CD14-positive monocyte (primary cell): ENCODE measurements around the gene MRPL51. TPM values are rescaled to one million over a fixed set of nuclear protein-coding genes. Genes with fewer than 3 reads are reported as not detected.

Experiments
- DNase-seq, 3 donors: peaks; one replicate each; pipeline ENCODE4 v3.0.0-alpha.2; 2011 to 2022
- H2AFZ ChIP-seq: 2 replicates; pipeline ENCODE4 v1.6.0; 2012; ENCODE audit warnings: mild to moderate bottlenecking, low read depth, low read length, inconsistent platforms; ENCODE audit not compliant: insufficient read depth, poor library complexity, severe bottlenecking
- H3K27ac ChIP-seq, 2 donors: 1 replicate in 1 of 2; 2 replicates in 1 of 2; pipeline ENCODE4 v1.5.1; 2012 to 2013; ENCODE audit warnings: low read length in 2 of 2, control low read depth in 1 of 2, inconsistent platforms in 1 of 2, low read depth in 1 of 2, mild to moderate bottlenecking in 1 of 2
- H3K27me3 ChIP-seq, 2 donors: one replicate each; pipeline versions ENCODE4 v1.6.0 to v1.6.1; 2011 to 2013; ENCODE audit warnings: low read length in 2 of 2; ENCODE audit not compliant: control insufficient read depth in 2 of 2, insufficient read depth in 2 of 2
- H3K36me3 ChIP-seq, 2 donors: replicated peaks in 1 of 2; 1 replicate in 1 of 2; 2 replicates in 1 of 2; pipeline versions ENCODE4 v1.5.1 to v1.6.1; 2012 to 2013; ENCODE audit warnings: low read length in 2 of 2, control low read depth in 1 of 2, inconsistent platforms in 1 of 2, mild to moderate bottlenecking in 1 of 2; ENCODE audit not compliant: insufficient read depth in 2 of 2, control insufficient read depth in 1 of 2
- H3K4me1 ChIP-seq, 2 donors: 1 replicate in 1 of 2; 2 replicates in 1 of 2; pipeline versions ENCODE4 v1.5.1 to v1.6.1; 2012 to 2013; ENCODE audit warnings: low read length in 2 of 2, control low read depth in 1 of 2, inconsistent platforms in 1 of 2, mild to moderate bottlenecking in 1 of 2, moderate library complexity in 1 of 2; ENCODE audit not compliant: insufficient read depth in 2 of 2, control insufficient read depth in 1 of 2
- H3K4me2 ChIP-seq: replicated peaks from 2 replicates; pipeline ENCODE3; 2012; ENCODE audit warnings: low read length, moderate library complexity, mild to moderate bottlenecking; ENCODE audit not compliant: poor library complexity, severe bottlenecking; ENCODE audit errors: extremely low read depth
- H3K4me3 ChIP-seq, 3 experiments: fragments of 200-600 bp in 1 of 3; sonication (generic) in 1 of 3; replicated peaks in 1 of 3; 1 replicate in 2 of 3; 2 replicates in 1 of 3; pipeline ENCODE4 v1.5.1; 2011 to 2013; ENCODE audit warnings: low read length in 3 of 3, mild to moderate bottlenecking in 3 of 3, control low read depth in 2 of 3, low read depth in 2 of 3, inconsistent platforms in 1 of 3, moderate library complexity in 1 of 3
- H3K79me2 ChIP-seq: 2 replicates; pipeline ENCODE4 v1.6.0; 2012; ENCODE audit warnings: mild to moderate bottlenecking, control low read depth, inconsistent platforms, low read length, moderate library complexity; ENCODE audit not compliant: insufficient read depth
- H3K9ac ChIP-seq: 2 replicates; pipeline ENCODE4 v1.6.0; 2017; ENCODE audit warnings: low read length, mild to moderate bottlenecking; ENCODE audit not compliant: insufficient read depth, poor library complexity, severe bottlenecking
- H3K9me3 ChIP-seq, 2 donors: replicated peaks in 1 of 2; 1 replicate in 1 of 2; 2 replicates in 1 of 2; pipeline versions ENCODE4 v1.5.1 to v1.6.1; 2012 to 2013; ENCODE audit warnings: low read length in 2 of 2, control low read depth in 1 of 2; ENCODE audit not compliant: control insufficient read depth in 1 of 2, insufficient read depth in 1 of 2
- H4K20me1 ChIP-seq: 2 replicates; pipeline ENCODE4 v1.6.0; 2012; ENCODE audit warnings: mild to moderate bottlenecking, low read length, control low read depth, moderate library complexity; ENCODE audit not compliant: insufficient read depth
- H3K27ac Mint-ChIP-seq, 7 donors: one replicate each; pipeline ENCODE4 v1.8.0; 2020; ENCODE audit warnings: mild to moderate bottlenecking in 7 of 7, mixed read lengths in 7 of 7, moderate library complexity in 6 of 7, inconsistent platforms in 2 of 7
- H3K27me3 Mint-ChIP-seq, 3 donors: one replicate each; pipeline ENCODE4 v1.8.0; 2021 to 2022; ENCODE audit warnings: low read depth in 3 of 3, mild to moderate bottlenecking in 3 of 3, mixed read lengths in 3 of 3, moderate library complexity in 3 of 3, inconsistent platforms in 1 of 3
- H3K36me3 Mint-ChIP-seq, 2 donors: one replicate each; pipeline ENCODE4 v1.8.0; 2020; ENCODE audit warnings: mixed read lengths in 2 of 2, inconsistent platforms in 1 of 2, mild to moderate bottlenecking in 1 of 2
- H3K4me1 Mint-ChIP-seq: one replicate; pipeline ENCODE4 v1.8.0; 2020; ENCODE audit warnings: mild to moderate bottlenecking, mixed read lengths
- H3K4me3 Mint-ChIP-seq, 2 donors: one replicate each; pipeline ENCODE4 v1.8.0; 2020; ENCODE audit warnings: mild to moderate bottlenecking in 2 of 2, mixed read lengths in 2 of 2, moderate library complexity in 1 of 2
- H3K9me3 Mint-ChIP-seq, 7 donors: one replicate each; pipeline ENCODE4 v1.8.0; 2020 to 2022; ENCODE audit warnings: mixed read lengths in 7 of 7, mild to moderate bottlenecking in 6 of 7, moderate library complexity in 6 of 7, inconsistent platforms in 2 of 7
- WGBS: methylation state at CpG from one replicate; pipeline ENCODE4 v1.1.5; 2013; ENCODE audit warnings: missing lambda C conversion rate; ENCODE audit not compliant: insufficient coverage; 5-methylcytosine and 5-hydroxymethylcytosine counted together
- intact Hi-C, 2 donors: fragments of 100-400 bp; cut with micrococcal nuclease; formaldehyde crosslinking; loops; one replicate each; pipeline versions ENCODE4 v1.15.0 to v1.15.1; 2023
- polyA plus RNA-seq, 3 donors: library from polyadenylated mRNA; depleted of rRNA in 1 of 3; unstranded in 2 of 3; stranded (reverse) in 1 of 3; fragments of 300-500 nt in 2 of 3; fragments of >200 nt in 1 of 3; fragmentation: Illumina TruSeq in 2 of 3; gene quantifications; 1 replicate in 2 of 3; 2 replicates in 1 of 3; pipeline ENCODE4 v1.2.3, GENCODE V29; 2012 to 2021
- TF ChIP-seq, protein P1 (sequence below): fragments of 200-600 bp; IDR thresholded peaks from one replicate; pipeline ENCODE4 v1.8.0; 2022; ENCODE audit warnings: antibody characterized with exemption, mild to moderate bottlenecking

MRPL51 gene
- polyA plus RNA-seq, 3 donors, result 22.0 to 238 (median 189) TPM

DNA sequence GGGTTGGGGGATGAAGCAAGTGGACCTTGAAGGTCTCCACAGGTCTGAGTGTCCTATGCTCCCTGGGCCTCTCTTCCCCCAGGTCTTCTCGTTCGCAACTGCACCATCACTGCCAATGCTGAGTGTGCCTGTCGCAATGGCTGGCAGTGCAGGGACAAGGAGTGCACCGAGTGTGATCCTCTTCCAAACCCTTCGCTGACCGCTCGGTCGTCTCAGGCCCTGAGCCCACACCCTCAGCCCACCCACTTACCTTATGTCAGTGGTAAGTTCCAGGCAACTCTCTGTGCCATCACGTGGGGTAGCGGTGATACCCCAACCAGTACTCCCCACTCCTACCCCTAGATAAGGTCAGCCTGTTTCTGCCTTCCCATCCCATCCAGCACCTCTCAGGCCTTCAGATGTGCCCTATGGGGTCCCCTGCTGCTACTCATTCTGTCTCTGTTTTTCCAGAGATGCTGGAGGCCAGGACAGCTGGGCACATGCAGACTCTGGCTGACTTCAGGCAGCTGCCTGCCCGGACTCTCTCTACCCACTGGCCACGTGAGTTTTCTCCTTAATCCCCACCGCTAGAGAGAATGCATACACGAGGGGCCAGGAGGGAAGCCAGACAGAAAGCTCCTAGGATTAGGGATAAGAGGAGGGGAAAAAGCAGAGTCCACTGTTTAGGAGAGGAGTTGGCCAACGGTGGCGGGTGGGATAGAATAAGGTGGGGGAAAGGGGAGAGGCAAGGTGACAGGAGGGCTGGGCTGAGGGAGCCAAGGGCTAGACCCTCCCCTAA lies 42.8 kb downstream of the MRPL51 start:
- DNase-seq, result no peak
- H3K27ac Mint-ChIP-seq, result peak overlapping the region in 4 of 7 donors; percentile 46 to 94 (median 67)
- H3K79me2 ChIP-seq, result peaks cover 28% of the 10 kb centered on the region
- H3K9me3 ChIP-seq, result no peaks in the 10 kb centered on the region
- H2AFZ ChIP-seq, result peak overlapping the region; percentile 97
- no peak overlapping the region for H3K9ac ChIP-seq
- peaks cover 28% of the 10 kb centered on the region for H3K4me1 Mint-ChIP-seq
- peaks cover 21 to 24% of the 10 kb centered on the region in 2 donors for H3K4me1 ChIP-seq
- no peaks in the 10 kb centered on the region for H3K27me3 Mint-ChIP-seq
- H3K36me3 ChIP-seq, result peaks cover 16 to 42% of the 10 kb centered on the region in 2 donors
- H3K4me3 Mint-ChIP-seq, result peak overlapping the region; percentile 95 to 98
- H3K36me3 Mint-ChIP-seq, result peaks cover 29 to 38% of the 10 kb centered on the region in 2 donors
- no peaks in the 10 kb centered on the region for H3K9me3 Mint-ChIP-seq
- TF ChIP-seq, protein P1, sequence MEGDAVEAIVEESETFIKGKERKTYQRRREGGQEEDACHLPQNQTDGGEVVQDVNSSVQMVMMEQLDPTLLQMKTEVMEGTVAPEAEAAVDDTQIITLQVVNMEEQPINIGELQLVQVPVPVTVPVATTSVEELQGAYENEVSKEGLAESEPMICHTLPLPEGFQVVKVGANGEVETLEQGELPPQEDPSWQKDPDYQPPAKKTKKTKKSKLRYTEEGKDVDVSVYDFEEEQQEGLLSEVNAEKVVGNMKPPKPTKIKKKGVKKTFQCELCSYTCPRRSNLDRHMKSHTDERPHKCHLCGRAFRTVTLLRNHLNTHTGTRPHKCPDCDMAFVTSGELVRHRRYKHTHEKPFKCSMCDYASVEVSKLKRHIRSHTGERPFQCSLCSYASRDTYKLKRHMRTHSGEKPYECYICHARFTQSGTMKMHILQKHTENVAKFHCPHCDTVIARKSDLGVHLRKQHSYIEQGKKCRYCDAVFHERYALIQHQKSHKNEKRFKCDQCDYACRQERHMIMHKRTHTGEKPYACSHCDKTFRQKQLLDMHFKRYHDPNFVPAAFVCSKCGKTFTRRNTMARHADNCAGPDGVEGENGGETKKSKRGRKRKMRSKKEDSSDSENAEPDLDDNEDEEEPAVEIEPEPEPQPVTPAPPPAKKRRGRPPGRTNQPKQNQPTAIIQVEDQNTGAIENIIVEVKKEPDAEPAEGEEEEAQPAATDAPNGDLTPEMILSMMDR, result no peak
- no peaks in the 10 kb centered on the region for H3K27me3 ChIP-seq
- peak overlapping the region in 1 of 2 donors; percentile 92 for H3K27ac ChIP-seq
- peak overlapping the region in 1 of 3 experiments; percentile 94 for H3K4me3 ChIP-seq
- intact Hi-C loops, result no loop called here
- 93% methylated on average over 13 of the region's 16 CpGs for WGBS
- H3K4me2 ChIP-seq, result peak overlapping the region; percentile 91
- no peaks in the 10 kb centered on the region for H4K20me1 ChIP-seq

DNA sequence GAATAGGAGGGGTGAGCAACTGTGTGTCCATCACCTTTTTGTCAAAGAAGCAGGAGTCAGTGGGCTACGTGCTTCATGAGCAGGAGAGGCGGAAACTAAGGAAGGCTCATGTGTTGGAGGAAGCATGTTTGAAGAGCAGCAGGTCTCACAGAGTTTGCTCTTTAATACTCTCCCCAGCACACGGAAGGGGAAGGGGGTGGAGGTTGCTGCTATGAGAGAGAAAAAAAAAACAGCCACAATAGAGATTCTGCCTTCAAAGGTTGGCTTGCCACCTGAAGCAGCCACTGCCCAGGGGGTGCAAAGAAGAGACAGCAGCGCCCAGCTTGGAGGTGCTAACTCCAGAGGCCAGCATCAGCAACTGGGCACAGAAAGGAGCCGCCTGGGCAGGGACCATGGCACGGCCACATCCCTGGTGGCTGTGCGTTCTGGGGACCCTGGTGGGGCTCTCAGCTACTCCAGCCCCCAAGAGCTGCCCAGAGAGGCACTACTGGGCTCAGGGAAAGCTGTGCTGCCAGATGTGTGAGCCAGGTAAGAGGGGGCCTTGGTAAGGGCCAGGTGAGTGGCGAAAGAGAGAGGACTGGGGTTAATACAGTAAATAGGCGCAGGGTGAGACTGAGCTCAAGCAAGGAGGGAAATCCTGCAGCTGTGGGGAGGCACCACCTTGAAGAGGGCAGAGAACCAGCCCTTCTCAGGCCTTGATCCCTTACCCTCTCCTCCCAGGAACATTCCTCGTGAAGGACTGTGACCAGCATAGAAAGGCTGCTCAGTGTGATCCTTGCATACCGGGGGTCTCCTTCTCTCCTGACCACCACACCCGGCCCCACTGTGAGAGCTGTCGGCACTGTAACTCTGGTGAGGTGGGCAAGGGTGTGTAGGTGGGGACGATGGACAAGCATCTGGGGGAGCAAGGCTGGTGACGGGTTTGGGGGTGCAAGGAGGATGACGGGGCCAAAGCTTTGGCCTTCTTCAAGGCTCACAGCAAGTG lies 48.1 kb downstream of the MRPL51 start, which contains the start of gene CD27:
CD27 (plus strand) TSS at position 252 of the 985 bp plus-strand sequence; CDS start at position 393, 141 bp downstream.
- WGBS, result 98% methylated on average over 9 of the region's 16 CpGs
- peaks cover 2 to 21% of the 10 kb centered on the region in 2 donors for H3K36me3 ChIP-seq
- H3K4me3 ChIP-seq, result no peak within 1 kb of the TSS
- intact Hi-C loops, result no loop called here
- H3K4me3 Mint-ChIP-seq, result peak within 1 kb of the TSS in 1 of 2 donors; percentile 43
- no peaks in the 10 kb centered on the region for H3K27me3 ChIP-seq
- H2AFZ ChIP-seq, result no peak within 1 kb of the TSS
- no peak within 1 kb of the TSS for H3K9ac ChIP-seq
- H3K4me2 ChIP-seq, result no peak within 1 kb of the TSS
- peaks cover 0 to 9% of the 10 kb centered on the region in 2 donors for H3K4me1 ChIP-seq
- H3K36me3 Mint-ChIP-seq, result peaks cover 20 to 22% of the 10 kb centered on the region in 2 donors
- no peaks in the 10 kb centered on the region for H4K20me1 ChIP-seq
- H3K4me1 Mint-ChIP-seq, result peaks cover 15% of the 10 kb centered on the region
- peak within 1 kb of the TSS in 1 of 7 donors; percentile 69 for H3K27ac Mint-ChIP-seq
- H3K27ac ChIP-seq, result no peak within 1 kb of the TSS
- peaks cover 0 to 4% (median 0%) of the 10 kb centered on the region in 7 donors for H3K9me3 Mint-ChIP-seq
- DNase-seq, result no peak
- TF ChIP-seq, protein P1, result no peak
- peaks cover 0 to 9% (median 7%) of the 10 kb centered on the region in 3 donors for H3K27me3 Mint-ChIP-seq
- peaks cover 1% of the 10 kb centered on the region for H3K79me2 ChIP-seq
- no peaks in the 10 kb centered on the region for H3K9me3 ChIP-seq
